PC-9 (cell line): ENCODE measurements around the gene IL1R2.

Experiments
- CTCF ChIP-seq: fragments of 200-600 bp; sonication (generic); conservative IDR thresholded peaks from 2 replicates; pipeline ENCODE4 v1.6.1; 2017; ENCODE audit warnings: mixed run types, antibody characterized with exemption, mild to moderate bottlenecking, moderate library complexity
- EZH2 ChIP-seq: fragments of 200-600 bp; sonication (generic); IDR thresholded peaks from 2 replicates; pipeline ENCODE4 v1.8.0; 2017; ENCODE audit warnings: antibody characterized with exemption, low read depth

GRCh38 chr2:102046135-102046986 is 54.6 kb downstream of the IL1R2 start:
- no peak for TF ChIP-seq CTCF
- TF ChIP-seq EZH2: no peak
